Brain microvascular endothelial cell (primary cell): Measurements from ENCODE around the gene TNNC2.

Source experiments
- DNase-seq: peaks from one replicate; pipeline ENCODE4 v3.0.0-alpha.2; 2020
- H3K27ac ChIP-seq: fragments of 250-450 bp; sonication (Bioruptor Pico); 2 replicates; pipeline ENCODE4 v1.5.1; 2020; ENCODE audit warnings: mild to moderate bottlenecking, moderate library complexity
- H3K27me3 ChIP-seq: fragments of 250-450 bp; sonication (Bioruptor Pico); replicated peaks from 2 replicates; pipeline ENCODE4 v1.5.1; 2020; ENCODE audit warnings: mild to moderate bottlenecking
- H3K36me3 ChIP-seq: fragments of 250-450 bp; sonication (Bioruptor Pico); replicated peaks from 2 replicates; pipeline ENCODE4 v1.5.1; 2020; ENCODE audit warnings: mild to moderate bottlenecking
- H3K4me3 ChIP-seq: 2 replicates; pipeline ENCODE4 v1.5.1; 2011; ENCODE audit warnings: low read depth, mild to moderate bottlenecking, control low read depth, low read length, moderate library complexity
- in situ Hi-C: cut with HindIII; loops from 2 replicates; pipeline ENCODE4 v1.10.0; 2017; ENCODE audit warnings: low sequenced_read_pairs, low pct_ligation_motif_present
- TF ChIP-seq, protein P1 (sequence below): IDR thresholded peaks from 2 replicates; pipeline ENCODE4 v1.5.1; 2011; ENCODE audit warnings: low read depth, mild to moderate bottlenecking, moderate library complexity, low read length, control low read depth, inconsistent platforms; ENCODE audit errors: missing control alignments

Gene TNNC2

DNA sequence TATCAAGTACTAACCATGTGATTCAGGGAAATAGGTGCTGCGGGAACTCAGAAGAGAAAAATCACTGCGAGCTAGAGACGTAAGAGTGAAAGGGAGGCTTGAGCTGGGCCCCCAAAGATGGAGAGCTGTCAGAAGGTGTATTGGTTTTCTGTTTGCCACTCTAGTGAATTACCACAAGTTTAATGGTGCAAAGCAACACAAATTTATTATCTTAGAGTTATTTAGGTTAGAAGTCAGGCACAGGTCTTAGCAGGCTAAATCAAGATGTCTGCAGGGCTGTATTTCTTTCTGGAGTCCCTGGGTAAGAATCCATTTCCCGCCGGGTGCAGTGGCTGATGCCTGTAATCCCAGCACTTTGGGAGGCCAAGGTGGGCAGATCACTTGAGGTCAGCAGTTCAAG is 32.8 kb upstream of the TNNC2 start:
- Histone ChIP-seq H3K4me3 (no peak overlapping the region), H3K27me3 (no peaks in the 10 kb centered on the region), H3K36me3 (no peaks in the 10 kb centered on the region), H3K27ac (no peak overlapping the region)
- TF ChIP-seq, protein P1, sequence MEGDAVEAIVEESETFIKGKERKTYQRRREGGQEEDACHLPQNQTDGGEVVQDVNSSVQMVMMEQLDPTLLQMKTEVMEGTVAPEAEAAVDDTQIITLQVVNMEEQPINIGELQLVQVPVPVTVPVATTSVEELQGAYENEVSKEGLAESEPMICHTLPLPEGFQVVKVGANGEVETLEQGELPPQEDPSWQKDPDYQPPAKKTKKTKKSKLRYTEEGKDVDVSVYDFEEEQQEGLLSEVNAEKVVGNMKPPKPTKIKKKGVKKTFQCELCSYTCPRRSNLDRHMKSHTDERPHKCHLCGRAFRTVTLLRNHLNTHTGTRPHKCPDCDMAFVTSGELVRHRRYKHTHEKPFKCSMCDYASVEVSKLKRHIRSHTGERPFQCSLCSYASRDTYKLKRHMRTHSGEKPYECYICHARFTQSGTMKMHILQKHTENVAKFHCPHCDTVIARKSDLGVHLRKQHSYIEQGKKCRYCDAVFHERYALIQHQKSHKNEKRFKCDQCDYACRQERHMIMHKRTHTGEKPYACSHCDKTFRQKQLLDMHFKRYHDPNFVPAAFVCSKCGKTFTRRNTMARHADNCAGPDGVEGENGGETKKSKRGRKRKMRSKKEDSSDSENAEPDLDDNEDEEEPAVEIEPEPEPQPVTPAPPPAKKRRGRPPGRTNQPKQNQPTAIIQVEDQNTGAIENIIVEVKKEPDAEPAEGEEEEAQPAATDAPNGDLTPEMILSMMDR, result no peak
- no peak for DNase-seq
- in situ Hi-C loops, result no loop called here

- TF ChIP-seq, protein P1, result no peak
- Histone ChIP-seq H3K36me3 (no peaks in the 10 kb centered on the region), H3K27ac (no peak overlapping the region), H3K4me3 (peak overlapping the region; percentile 90), H3K27me3 (no peaks in the 10 kb centered on the region)
- in situ Hi-C loops, result no loop called here
- no peak for DNase-seq
These were observed 30.7 kb upstream of the TNNC2 start for GRCh38 chr20:45857882-45858216.

DNA sequence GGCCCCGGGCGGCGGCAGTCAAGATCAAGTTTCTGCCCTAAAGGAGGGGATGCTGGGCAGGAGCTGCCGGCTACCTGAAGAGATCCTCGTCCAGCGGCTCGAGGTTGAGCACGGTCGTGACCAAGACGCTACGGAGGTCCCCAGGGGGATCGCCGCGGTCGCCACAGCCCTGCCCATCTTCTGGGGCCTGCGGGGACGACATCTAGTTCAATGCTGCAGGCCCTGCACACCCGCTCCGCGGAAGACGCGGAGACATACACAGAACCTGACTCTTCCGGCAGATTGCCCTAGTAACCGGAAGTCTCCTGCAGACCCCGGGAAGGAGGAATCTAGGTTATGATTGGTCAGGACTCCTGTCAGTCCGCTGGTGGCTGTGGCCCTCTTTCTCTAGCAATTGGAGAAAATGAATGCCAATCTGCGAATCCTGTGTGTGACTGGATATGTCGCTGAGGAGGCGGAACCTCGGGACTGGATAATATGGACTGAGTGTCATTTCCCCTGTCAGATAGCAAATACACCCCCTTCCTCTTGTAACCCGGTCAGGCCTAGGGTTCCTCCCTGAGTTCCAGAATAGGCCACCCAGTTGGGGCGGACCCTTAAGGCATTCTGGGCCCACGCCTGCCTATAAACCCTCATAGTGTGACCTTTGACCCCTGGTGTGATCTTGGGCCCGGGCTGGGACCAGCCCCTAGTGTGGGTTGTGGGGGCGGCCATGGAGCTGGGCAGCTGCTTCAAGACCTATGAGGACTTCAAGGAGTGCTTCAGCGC is 30.2 kb upstream of the TNNC2 start, which contains the start of the genes ACOT8 and ZSWIM3:
ACOT8 (minus strand) TSS at position 279 of the 768 bp plus-strand sequence; CDS start at position 202, 77 bp downstream.
ZSWIM3 (plus strand) TSS at position 501 of the 768 bp plus-strand sequence; CDS start at position 713, 212 bp downstream.
- TF ChIP-seq, protein P1, result no peak
- Histone ChIP-seq H3K27ac (peak within 1 kb of the TSS; percentile 15), H3K27me3 (no peaks in the 10 kb centered on the region), H3K36me3 (no peaks in the 10 kb centered on the region), H3K4me3 (peak within 1 kb of the TSS; percentile 90)
- DNase-seq, result peak; percentile 100
- in situ Hi-C loops, result no loop called here

- no peaks in the 10 kb centered on the region for H3K27me3 ChIP-seq
- H3K4me3 ChIP-seq, result no peak overlapping the region
- H3K27ac ChIP-seq, result no peak overlapping the region
- TF ChIP-seq, protein P1, result no peak
- H3K36me3 ChIP-seq, result no peaks in the 10 kb centered on the region
- in situ Hi-C loops, result no loop called here
- no peak for DNase-seq
These were observed 26.4 kb upstream of the TNNC2 start for GRCh38 chr20:45853484-45853883.

- TF ChIP-seq, protein P1, result no peak
- Histone ChIP-seq H3K36me3 (no peaks in the 10 kb centered on the region), H3K27ac (no peak overlapping the region), H3K27me3 (no peaks in the 10 kb centered on the region), H3K4me3 (no peak overlapping the region)
- in situ Hi-C loops, result no loop called here
- no peak for DNase-seq
These were observed 25.2 kb upstream of the TNNC2 start for GRCh38 chr20:45852326-45852725.
